Measurements from ENCODE around the gene LST1.

DNA sequence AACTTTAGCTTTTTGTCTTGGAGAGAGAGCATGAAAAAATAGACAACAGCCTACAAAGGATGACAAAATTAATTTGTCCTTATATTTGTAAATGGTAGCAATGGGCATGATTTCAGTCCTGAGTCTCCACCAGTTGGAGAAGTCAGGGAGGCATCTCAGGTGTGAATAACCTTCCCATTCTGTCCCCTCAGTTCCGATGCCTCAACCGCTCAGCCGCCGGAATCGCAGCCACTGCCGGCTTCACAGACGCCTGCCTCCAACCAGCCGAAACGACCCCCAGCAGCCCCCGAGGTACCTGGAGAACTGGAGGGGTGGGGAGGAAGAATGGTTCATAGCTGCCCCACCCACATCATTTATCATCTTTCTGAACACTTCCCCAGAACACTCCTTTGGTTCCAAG lies 38.0 kb downstream of the LST1 start:
- TF ChIP-seq CTCF (conservative IDR thresholded peaks at IDR 0.05; ENCODE audit: low read length) (no peak), EZH2phosphoT487 (IDR thresholded peaks at IDR 0.05; ENCODE audit: borderline replicate concordance, low read depth, low read length) (no peak)

Measured in OCI-LY7 (cell line).